Endothelial cell of umbilical vein (primary cell): ENCODE results near the gene SESN1. TPM values are rescaled to one million over a fixed set of nuclear protein-coding genes. Genes with fewer than 3 reads are reported as not detected.

ENCODE experiments used
- BruUV-seq: library from RNA; stranded (reverse); fragments of 400-500 nt; replicated peaks from 2 replicates; lab custom pipeline; 2021; lab: Mats Ljungman, UMichigan
- CTCF ChIA-PET: fragments of 300-600, 350-600 bp; sonication (Branson Sonifier 250); formaldehyde crosslinking; loops from one replicate; lab custom pipeline; 2021; ENCODE audit warnings: antibody characterized with exemption, inconsistent platforms; lab: Charles Lee
- POLR2A ChIA-PET: fragments of 300-600, 350-600 bp; sonication (Branson Sonifier 250); formaldehyde crosslinking; loops from one replicate; lab custom pipeline; 2021; ENCODE audit warnings: antibody characterized with exemption, inconsistent platforms; lab: Charles Lee
- DNase-seq: peaks from one replicate; pipeline ENCODE4 v3.0.0-alpha.2; 2011; ENCODE audit warnings: low read depth, low spot score
- FAIRE-seq: peaks from 2 replicates; lab custom pipeline; 2011; peaks lifted over from hg19 to GRCh38; lab: Jason Lieb, UNC
- H2AFZ ChIP-seq: 2 replicates; pipeline ENCODE4 v1.6.0; 2012; ENCODE audit warnings: low read depth, low read length, control low read depth, inconsistent platforms
- H3K27ac ChIP-seq: 2 replicates; pipeline ENCODE4 v1.5.1; 2011; ENCODE audit warnings: low read depth, mild to moderate bottlenecking, control low read depth, low read length, moderate library complexity; ENCODE audit not compliant: insufficient read depth
- H3K27me3 ChIP-seq, 2 experiments: 2 replicates each; pipeline versions ENCODE4 v1.6.0 to v1.6.1; 2011; ENCODE audit warnings: low read length in 2 of 2, mixed read lengths in 1 of 2; ENCODE audit not compliant: control insufficient read depth in 2 of 2, insufficient read depth in 2 of 2
- H3K36me3 ChIP-seq, 2 experiments: 2 replicates in 1 of 2; 3 replicates in 1 of 2; pipeline ENCODE4 v1.5.1; 2011; ENCODE audit warnings: low read length in 2 of 2, mild to moderate bottlenecking in 1 of 2, moderate library complexity in 1 of 2; ENCODE audit not compliant: control insufficient read depth in 2 of 2, insufficient read depth in 2 of 2; ENCODE audit errors: extremely low read depth in 1 of 2
- H3K4me1 ChIP-seq: 3 replicates; pipeline ENCODE4 v1.5.1; 2011; ENCODE audit warnings: mild to moderate bottlenecking, low read length; ENCODE audit not compliant: control insufficient read depth, insufficient read depth; ENCODE audit errors: extremely low read depth
- H3K4me2 ChIP-seq: 2 replicates; pipeline ENCODE4 v1.6.1; 2011; ENCODE audit warnings: low read length, control low read depth, mixed read lengths; ENCODE audit not compliant: insufficient read depth
- H3K4me3 ChIP-seq, 3 experiments: fragments of 200-600 bp in 1 of 3; sonication (generic), shearing (Covaris generic) in 1 of 3; replicated peaks in 1 of 3; 2 replicates each; pipeline ENCODE4 v1.5.1; 2011 to 2016; ENCODE audit warnings: control low read depth in 3 of 3, low read length in 3 of 3, mild to moderate bottlenecking in 2 of 3, inconsistent platforms in 1 of 3, low read depth in 1 of 3, moderate library complexity in 1 of 3; ENCODE audit not compliant: insufficient read depth in 1 of 3
- H3K79me2 ChIP-seq: 2 replicates; pipeline ENCODE4 v1.6.0; 2012; ENCODE audit warnings: low read length, inconsistent platforms; ENCODE audit not compliant: control insufficient read depth, insufficient read depth
- H3K9ac ChIP-seq: replicated peaks from 2 replicates; pipeline ENCODE3; 2011; ENCODE audit warnings: low read length, control low read depth; ENCODE audit not compliant: insufficient read depth; ENCODE audit errors: extremely low read depth
- H3K9me1 ChIP-seq: replicated peaks from 3 replicates; pipeline ENCODE4 v1.6.0; 2011; ENCODE audit warnings: mild to moderate bottlenecking, low read length; ENCODE audit not compliant: control insufficient read depth, insufficient read depth; ENCODE audit errors: extremely low read depth
- H3K9me3 ChIP-seq: replicated peaks from 2 replicates; pipeline ENCODE4 v1.5.1; 2012; ENCODE audit warnings: low read length, inconsistent platforms; ENCODE audit not compliant: control insufficient read depth, insufficient read depth
- H4K20me1 ChIP-seq: replicated peaks from 2 replicates; pipeline ENCODE3; 2011; ENCODE audit warnings: mild to moderate bottlenecking, low read length; ENCODE audit not compliant: control insufficient read depth, insufficient read depth; ENCODE audit errors: extremely low read depth
- CTCF ChIP-seq, 2 donors: IDR thresholded peaks; 1 replicate in 1 of 2; 2 replicates in 1 of 2; pipeline ENCODE4 v1.5.1; 2011; ENCODE audit warnings: low read length in 2 of 2, mild to moderate bottlenecking in 2 of 2, moderate library complexity in 2 of 2, control low read depth in 1 of 2, inconsistent platforms in 1 of 2, low read depth in 1 of 2; ENCODE audit not compliant: insufficient read depth in 1 of 2; ENCODE audit errors: extremely low read depth in 1 of 2
- EZH2 ChIP-seq: IDR thresholded peaks from 2 replicates; pipeline ENCODE4 v1.6.1; 2012; ENCODE audit warnings: borderline replicate concordance, low read depth, mild to moderate bottlenecking, moderate library complexity, low read length, inconsistent platforms; ENCODE audit not compliant: severe bottlenecking
- FOS ChIP-seq: IDR thresholded peaks from 2 replicates; pipeline ENCODE4 v1.6.1; 2011; ENCODE audit warnings: mild to moderate bottlenecking, low read length, moderate library complexity, borderline replicate concordance; ENCODE audit not compliant: insufficient read depth
- GATA2 ChIP-seq: IDR thresholded peaks from 2 replicates; pipeline ENCODE4 v1.7.0; 2011; ENCODE audit warnings: low read depth, mild to moderate bottlenecking, moderate library complexity, mixed read lengths, low read length; ENCODE audit not compliant: insufficient read length, insufficient read depth
- JUN ChIP-seq: IDR thresholded peaks from 2 replicates; pipeline ENCODE4 v1.6.1; 2011; ENCODE audit warnings: borderline replicate concordance, low read depth; ENCODE audit not compliant: insufficient read length, insufficient read depth
- MAX ChIP-seq: IDR thresholded peaks from 2 replicates; pipeline ENCODE4 v1.6.1; 2011; ENCODE audit not compliant: insufficient read depth, insufficient read length
- MYC ChIP-seq: IDR thresholded peaks from one replicate; pipeline ENCODE4 v1.6.1; 2011; ENCODE audit warnings: mild to moderate bottlenecking, low read depth, low read length
- POLR2A ChIP-seq: IDR thresholded peaks from 2 replicates; pipeline ENCODE4 v1.6.1; 2012; ENCODE audit warnings: low read depth, mild to moderate bottlenecking, control low read depth, low read length
- POLR2AphosphoS5 ChIP-seq: IDR thresholded peaks from 2 replicates; pipeline ENCODE4 v1.6.1; 2012; ENCODE audit warnings: low read depth, mild to moderate bottlenecking, control low read depth, low read length, moderate library complexity; ENCODE audit not compliant: insufficient read depth
- dilution Hi-C: fragments of 300-500 bp; cut with MboI; formaldehyde crosslinking; loops from one replicate; pipeline ENCODE4 v1.15.0; 2019; ENCODE audit warnings: low sequenced_read_pairs; ENCODE audit not compliant: extremely low pct_ligation_motif_present
- intact Hi-C: fragments of 100-400 bp; cut with micrococcal nuclease; formaldehyde crosslinking; loops from one replicate; pipeline ENCODE4 v1.10.0; 2022
- polyA plus RNA-seq, 4 experiments: library from polyadenylated mRNA; depleted of rRNA in 3 of 4; stranded (reverse) in 3 of 4; unstranded in 1 of 4; fragments of >200 nt; gene quantifications; 2 replicates each; pipeline versions ENCODE4 v1.2.1 to v1.2.3, GENCODE V29; 2011 to 2012; ENCODE audit warnings: missing spikeins in 1 of 4
- total RNA-seq: library from RNA; stranded (reverse); gene quantifications from 2 replicates; pipeline ENCODE4 v1.2.3, GENCODE V29; 2021

Gene SESN1
- total and polyA plus RNA-seq, 2 donors (not counting 3 experiments of a cell fraction or from before 2014, with no cell fraction given) = 7.1 to 15.6 TPM

- Histone ChIP-seq H3K79me2 (no peaks in the 10 kb centered on the region), H3K4me1 (no peaks in the 10 kb centered on the region), H4K20me1 (no peaks in the 10 kb centered on the region), H3K4me2 (no peak overlapping the region), H3K36me3 (no peaks in the 10 kb centered on the region), H3K27ac (no peak overlapping the region), H3K9ac (no peak overlapping the region), H3K4me3 (no peak overlapping the region), H3K9me3 (no peaks in the 10 kb centered on the region), H3K27me3 (no peaks in the 10 kb centered on the region), H3K9me1 (no peaks in the 10 kb centered on the region), H2AFZ (peak overlapping the region; percentile 75)
- DNase-seq (peak; percentile 40), FAIRE-seq (peak; percentile 38)
- intact Hi-C loops = no loop called here
- dilution Hi-C loops = no loop called here
- ChIA-PET POLR2A (no interaction called here), CTCF (interaction anchor here (1.2 kb wide), 1 partner anchor 16 kb away, joined by 3 read pairs; no protein-coding TSS in a partner anchor)
- no TSS peak for BruUV-seq
- TF ChIP-seq JUN (no peak), EZH2 (no peak), FOS (no peak), MYC (no peak), CTCF (IDR thresholded peaks at IDR 0.05; ENCODE audit: extremely low read depth in 1 of 2, insufficient read depth in 1 of 2, low read depth in 1 of 2, low read length in 2 of 2) (no peak), GATA2 (no peak), MAX (no peak), POLR2A (no peak), POLR2AphosphoS5 (no peak)
These were observed 146.4 kb downstream of the SESN1 start for GRCh38 chr6:108948181-108948661.
